HUES6 (cell line): ENCODE results near the gene ADAMTS2.

Source experiments
- H3K27ac ChIP-seq: 2 replicates; pipeline ENCODE4 v1.7.0; 2013; ENCODE audit warnings: low read depth, mild to moderate bottlenecking, low read length, inconsistent platforms
- H3K27me3 ChIP-seq: 2 replicates; pipeline ENCODE4 v1.6.1; 2013; ENCODE audit warnings: low read length; ENCODE audit not compliant: control insufficient read depth, insufficient read depth
- H3K36me3 ChIP-seq: 2 replicates; pipeline ENCODE4 v1.6.1; 2013; ENCODE audit warnings: low read length; ENCODE audit not compliant: control insufficient read depth, insufficient read depth
- H3K4me1 ChIP-seq: 2 replicates; pipeline ENCODE4 v1.6.1; 2013; ENCODE audit warnings: low read length; ENCODE audit not compliant: control insufficient read depth, insufficient read depth
- H3K4me3 ChIP-seq: 2 replicates; pipeline ENCODE4 v1.5.1; 2013; ENCODE audit warnings: low read depth, low read length
- H3K9ac ChIP-seq: one replicate; pipeline ENCODE4 v1.6.1; 2013; ENCODE audit warnings: mild to moderate bottlenecking, low read length
- H3K9me3 ChIP-seq: 2 replicates; pipeline ENCODE4 v1.6.1; 2013; ENCODE audit warnings: low read depth, low read length; ENCODE audit not compliant: control insufficient read depth, insufficient read depth

Gene ADAMTS2

GRCh38 chr5:179339996-179340395, 5.3 kb downstream of the ADAMTS2 start:
- Histone ChIP-seq H3K9ac (no peak overlapping the region), H3K9me3 (no peaks in the 10 kb centered on the region), H3K4me3 (no peak overlapping the region), H3K4me1 (peaks cover 20% of the 10 kb centered on the region), H3K36me3 (no peaks in the 10 kb centered on the region), H3K27me3 (peaks cover 33% of the 10 kb centered on the region), H3K27ac (no peak overlapping the region)

GRCh38 chr5:179339081-179339480, 6.2 kb downstream of the ADAMTS2 start:
- Histone ChIP-seq H3K9ac (no peak overlapping the region), H3K4me3 (no peak overlapping the region), H3K27me3 (peaks cover 25% of the 10 kb centered on the region), H3K4me1 (peaks cover 21% of the 10 kb centered on the region), H3K27ac (no peak overlapping the region), H3K9me3 (no peaks in the 10 kb centered on the region), H3K36me3 (no peaks in the 10 kb centered on the region)

GRCh38 chr5:179337796-179338676, 7.2 kb downstream of the ADAMTS2 start:
- Histone ChIP-seq H3K27ac (no peak overlapping the region), H3K36me3 (no peaks in the 10 kb centered on the region), H3K9ac (no peak overlapping the region), H3K4me3 (no peak overlapping the region), H3K27me3 (peaks cover 15% of the 10 kb centered on the region), H3K9me3 (no peaks in the 10 kb centered on the region), H3K4me1 (peaks cover 17% of the 10 kb centered on the region)

- Histone ChIP-seq H3K9ac (no peak overlapping the region), H3K4me3 (no peak overlapping the region), H3K36me3 (no peaks in the 10 kb centered on the region), H3K27ac (no peak overlapping the region), H3K27me3 (peaks cover 6% of the 10 kb centered on the region), H3K9me3 (no peaks in the 10 kb centered on the region), H3K4me1 (peaks cover 10% of the 10 kb centered on the region; the same call in 1 of the 2 replicates)
These were observed 8.1 kb downstream of the ADAMTS2 start for GRCh38 chr5:179336871-179337795.

- H3K9ac ChIP-seq = no peak overlapping the region
- no peaks in the 10 kb centered on the region for H3K9me3 ChIP-seq
- no peak overlapping the region for H3K4me3 ChIP-seq
- no peaks in the 10 kb centered on the region for H3K36me3 ChIP-seq
- H3K27ac ChIP-seq = no peak overlapping the region
- no peaks in the 10 kb centered on the region for H3K27me3 ChIP-seq
- peaks cover 10% of the 10 kb centered on the region; the same call in 1 of the 2 replicates for H3K4me1 ChIP-seq
These were observed 9.0 kb downstream of the ADAMTS2 start for GRCh38 chr5:179336126-179336870.

- Histone ChIP-seq H3K27me3 (no peaks in the 10 kb centered on the region), H3K36me3 (no peaks in the 10 kb centered on the region), H3K9me3 (no peaks in the 10 kb centered on the region), H3K4me1 (peaks cover 10% of the 10 kb centered on the region; the same call in 1 of the 2 replicates), H3K9ac (no peak overlapping the region), H3K27ac (no peak overlapping the region), H3K4me3 (no peak overlapping the region)
These were observed 11.2 kb downstream of the ADAMTS2 start for GRCh38 chr5:179333796-179334761.

- no peak overlapping the region for H3K27ac ChIP-seq
These were observed 12.4 kb downstream of the ADAMTS2 start for GRCh38 chr5:179332741-179333290.

GRCh38 chr5:179331591-179332375, 13.5 kb downstream of the ADAMTS2 start:
- Histone ChIP-seq H3K36me3 (no peaks in the 10 kb centered on the region), H3K9me3 (no peaks in the 10 kb centered on the region), H3K9ac (no peak overlapping the region), H3K4me1 (peaks cover 6% of the 10 kb centered on the region; the same call in 1 of the 2 replicates), H3K27me3 (peaks cover 11% of the 10 kb centered on the region), H3K27ac (no peak overlapping the region), H3K4me3 (no peak overlapping the region)

More at GRCh38 chr5:179332741-179333290, 12.4 kb downstream of the ADAMTS2 start:
- no peaks in the 10 kb centered on the region for H3K9me3 ChIP-seq
- H3K4me1 ChIP-seq = peaks cover 9% of the 10 kb centered on the region; the same call in 1 of the 2 replicates
- H3K4me3 ChIP-seq = no peak overlapping the region
- H3K36me3 ChIP-seq = no peaks in the 10 kb centered on the region
- peaks cover under 1% of the 10 kb centered on the region; the same call in 1 of the 2 replicates for H3K27me3 ChIP-seq
- no peak overlapping the region for H3K9ac ChIP-seq

GRCh38 chr5:179330186-179330900, 14.9 kb downstream of the ADAMTS2 start:
- no peak overlapping the region for H3K27ac ChIP-seq
- no peaks in the 10 kb centered on the region for H3K36me3 ChIP-seq
- H3K4me3 ChIP-seq = no peak overlapping the region
- peaks cover 14% of the 10 kb centered on the region for H3K27me3 ChIP-seq
- H3K9ac ChIP-seq = no peak overlapping the region
- H3K4me1 ChIP-seq = peaks cover 12% of the 10 kb centered on the region
- H3K9me3 ChIP-seq = no peaks in the 10 kb centered on the region
